Neural progenitor cell (in vitro differentiated cells): ENCODE results near the gene AKT1. TPM values are rescaled to one million over a fixed set of nuclear protein-coding genes. Genes with fewer than 3 reads are reported as not detected.

Experiments used
- DNase-seq: peaks from one replicate; pipeline ENCODE4 v3.0.0-alpha.2; 2016; ENCODE audit warnings: low spot score
- H2AFZ ChIP-seq: fragments of 200-600 bp; sonication (generic); replicated peaks from 2 replicates; pipeline ENCODE4 v1.6.1; 2016; ENCODE audit warnings: antibody characterized with exemption
- H3F3A ChIP-seq: fragments of 200-600 bp; sonication (generic); 2 replicates; pipeline ENCODE4 v1.6.1; 2016; ENCODE audit warnings: antibody characterized with exemption, low read depth
- H3K27ac ChIP-seq: fragments of 200-600 bp; sonication (generic); 2 replicates; pipeline ENCODE4 v1.5.1; 2016; ENCODE audit warnings: mild to moderate bottlenecking
- H3K27me3 ChIP-seq: fragments of 200-600 bp; sonication (generic); 2 replicates; pipeline ENCODE4 v1.6.1; 2016; ENCODE audit warnings: mild to moderate bottlenecking, moderate library complexity
- H3K36me3 ChIP-seq: fragments of 200-600 bp; sonication (generic); 2 replicates; pipeline ENCODE4 v1.5.1; 2016
- H3K4me1 ChIP-seq: fragments of 200-600 bp; sonication (generic); 2 replicates; pipeline ENCODE4 v1.6.1; 2016; ENCODE audit warnings: mixed run types
- H3K4me2 ChIP-seq: fragments of 200-600 bp; sonication (generic); 2 replicates; pipeline ENCODE4 v1.6.1; 2016
- H3K4me3 ChIP-seq: fragments of 200-600 bp; sonication (generic); 2 replicates; pipeline ENCODE4 v1.5.1; 2016
- H3K79me2 ChIP-seq: fragments of 200-600 bp; sonication (generic); 2 replicates; pipeline ENCODE4 v1.6.1; 2016; ENCODE audit warnings: low read depth
- H3K9ac ChIP-seq: fragments of 200-600 bp; sonication (generic); 2 replicates; pipeline ENCODE4 v1.6.1; 2016
- H3K9me3 ChIP-seq: fragments of 200-600 bp; sonication (generic); 2 replicates; pipeline ENCODE4 v1.5.1; 2016; ENCODE audit warnings: low read depth
- H4K20me1 ChIP-seq: fragments of 200-600 bp; sonication (generic); 2 replicates; pipeline ENCODE4 v1.6.1; 2016; ENCODE audit warnings: low read depth
- H3K27ac Mint-ChIP-seq: 3 replicates; pipeline ENCODE4 v1.8.0; 2021; ENCODE audit warnings: mixed read lengths
- H3K27me3 Mint-ChIP-seq: 2 replicates; pipeline ENCODE4 v1.8.0; 2022; ENCODE audit warnings: low read depth, mild to moderate bottlenecking, inconsistent platforms, moderate library complexity, mixed read lengths; ENCODE audit not compliant: insufficient read depth
- H3K36me3 Mint-ChIP-seq: 3 replicates; pipeline ENCODE4 v1.8.0; 2021; ENCODE audit warnings: mixed read lengths
- H3K4me1 Mint-ChIP-seq: 3 replicates; pipeline ENCODE4 v1.8.0; 2021; ENCODE audit warnings: mixed read lengths
- H3K4me3 Mint-ChIP-seq: 3 replicates; pipeline ENCODE4 v1.8.0; 2021; ENCODE audit warnings: mild to moderate bottlenecking, moderate library complexity, mixed read lengths
- H3K9me3 Mint-ChIP-seq: 3 replicates; pipeline ENCODE4 v1.8.0; 2020; ENCODE audit warnings: mixed read lengths
- CTCF ChIP-seq: fragments of 200-600 bp; sonication (generic); IDR thresholded peaks from 2 replicates; pipeline ENCODE4 v1.5.1; 2017; ENCODE audit warnings: antibody characterized with exemption, mild to moderate bottlenecking
- EZH2 ChIP-seq: fragments of 200-600 bp; sonication (generic); IDR thresholded peaks from 2 replicates; pipeline ENCODE4 v1.6.1; 2017; ENCODE audit warnings: antibody characterized with exemption, mild to moderate bottlenecking, moderate library complexity
- EZH2phosphoT487 ChIP-seq: fragments of 200-600 bp; sonication (generic); IDR thresholded peaks from 2 replicates; pipeline ENCODE4 v1.6.1; 2017; ENCODE audit warnings: antibody characterized with exemption
- total RNA-seq: library from RNA; depleted of rRNA; stranded (reverse); fragments of >200 nt; gene quantifications from 2 replicates; pipeline ENCODE4 v1.2.3, GENCODE V29; 2015; ENCODE audit warnings: low replicate concordance

The AKT1 gene
- total RNA-seq, 1 donor from 2014 or later, result 67.2 TPM

- Mint-ChIP-seq H3K27me3 (no peaks in the 10 kb centered on the region), H3K4me3 (no peak overlapping the region), H3K27ac (no peak overlapping the region), H3K36me3 (peaks cover 2% of the 10 kb centered on the region), H3K9me3 (no peaks in the 10 kb centered on the region), H3K4me1 (no peaks in the 10 kb centered on the region)
- no peak for TF ChIP-seq EZH2phosphoT487
- TF ChIP-seq CTCF, result no peak
- no peak for TF ChIP-seq EZH2
- no peak overlapping the region for H3K4me2 ChIP-seq
- H3K36me3 ChIP-seq, result no peaks in the 10 kb centered on the region
- no peaks in the 10 kb centered on the region for H3K4me1 ChIP-seq
- no peaks in the 10 kb centered on the region for H3F3A ChIP-seq
- H3K27ac ChIP-seq, result no peak overlapping the region
- no peak overlapping the region for H3K4me3 ChIP-seq
- no peak overlapping the region for H3K9ac ChIP-seq
- no peaks in the 10 kb centered on the region for H3K9me3 ChIP-seq
- peaks cover 45% of the 10 kb centered on the region for H4K20me1 ChIP-seq
- no peak overlapping the region for H2AFZ ChIP-seq
- H3K79me2 ChIP-seq, result no peaks in the 10 kb centered on the region
- no peak for DNase-seq
- no peaks in the 10 kb centered on the region for H3K27me3 ChIP-seq
Observed at GRCh38 chr14:104783484-104784217, 11.9 kb downstream of the AKT1 start.

GRCh38 chr14:104782808-104783139 lies 12.8 kb downstream of the AKT1 start:
- Mint-ChIP-seq H3K4me3 (no peak overlapping the region), H3K9me3 (no peaks in the 10 kb centered on the region), H3K27ac (peak overlapping the region; percentile 60), H3K4me1 (peaks cover 6% of the 10 kb centered on the region), H3K27me3 (no peaks in the 10 kb centered on the region), H3K36me3 (peaks cover 2% of the 10 kb centered on the region)
- H3K9me3 ChIP-seq, result no peaks in the 10 kb centered on the region
- H3F3A ChIP-seq, result no peaks in the 10 kb centered on the region
- H3K79me2 ChIP-seq, result no peaks in the 10 kb centered on the region
- H3K9ac ChIP-seq, result no peak overlapping the region
- H3K36me3 ChIP-seq, result no peaks in the 10 kb centered on the region
- no peaks in the 10 kb centered on the region for H3K27me3 ChIP-seq
- no peak overlapping the region for H3K4me2 ChIP-seq
- no peak overlapping the region for H3K4me3 ChIP-seq
- no peak for TF ChIP-seq CTCF
- TF ChIP-seq EZH2, result no peak
- no peak for TF ChIP-seq EZH2phosphoT487
- no peaks in the 10 kb centered on the region for H3K4me1 ChIP-seq
- H4K20me1 ChIP-seq, result peaks cover 44% of the 10 kb centered on the region
- H2AFZ ChIP-seq, result no peak overlapping the region
- DNase-seq, result no peak
- H3K27ac ChIP-seq, result no peak overlapping the region

- Mint-ChIP-seq H3K4me1 (peaks cover 9% of the 10 kb centered on the region), H3K27ac (no peak overlapping the region), H3K27me3 (no peaks in the 10 kb centered on the region), H3K4me3 (no peak overlapping the region), H3K36me3 (peaks cover 4% of the 10 kb centered on the region), H3K9me3 (no peaks in the 10 kb centered on the region)
- Histone ChIP-seq H3K27me3 (no peaks in the 10 kb centered on the region), H3K4me2 (no peak overlapping the region), H3K9ac (no peak overlapping the region), H3F3A (no peaks in the 10 kb centered on the region), H3K36me3 (no peaks in the 10 kb centered on the region), H4K20me1 (peaks cover 39% of the 10 kb centered on the region), H3K79me2 (no peaks in the 10 kb centered on the region), H3K4me3 (no peak overlapping the region), H3K4me1 (no peaks in the 10 kb centered on the region), H3K27ac (no peak overlapping the region), H3K9me3 (no peaks in the 10 kb centered on the region), H2AFZ (no peak overlapping the region)
- TF ChIP-seq CTCF (no peak), EZH2 (no peak), EZH2phosphoT487 (no peak)
- no peak for DNase-seq
Observed at GRCh38 chr14:104782086-104782807, 13.3 kb downstream of the AKT1 start.
